GM15510 (cell line): ENCODE results near the gene MIA.
A peak's percentile ranks its signal among the peaks of the same experiment; 100 is the strongest.

Experiments used
- POLR2A ChIP-seq: IDR thresholded peaks from 3 replicates; pipeline ENCODE4 v1.6.1; 2011; ENCODE audit warnings: borderline replicate concordance; ENCODE audit not compliant: insufficient read length; ENCODE audit errors: extremely low read depth

Gene MIA

GRCh38 chr19:40744554-40745401 is 30.5 kb upstream of the MIA start:
- TF ChIP-seq POLR2A, result no peak

- TF ChIP-seq POLR2A, result no peak
Observed at GRCh38 chr19:40745402-40745780, 29.9 kb upstream of the MIA start.

- no peak for TF ChIP-seq POLR2A
Observed at GRCh38 chr19:40747536-40747935, 27.8 kb upstream of the MIA start.

GRCh38 chr19:40750058-40750873 is 25.1 kb upstream of the MIA start, which contains the start of gene ACTMAP:
Gene ACTMAP (minus strand): TSS chr19:40750477. CDS start chr19:40749803, 674 bp downstream.
- peak; percentile 50 for TF ChIP-seq POLR2A

GRCh38 chr19:40750874-40751537 is 24.3 kb upstream of the MIA start, which contains the start of gene SNRPA:
Gene SNRPA (plus strand): TSS chr19:40751203. CDS start chr19:40751409, 206 bp downstream.
- peak; percentile 63 for TF ChIP-seq POLR2A

GRCh38 chr19:40752257-40752781 is 23.0 kb upstream of the MIA start:
- TF ChIP-seq POLR2A, result no peak

- no peak for TF ChIP-seq POLR2A
Observed at GRCh38 chr19:40754611-40755247, 20.6 kb upstream of the MIA start.

- TF ChIP-seq POLR2A, result no peak
Observed at GRCh38 chr19:40755248-40755624, 20.1 kb upstream of the MIA start.

GRCh38 chr19:40755791-40756190 is 19.5 kb upstream of the MIA start:
- TF ChIP-seq POLR2A, result no peak

- TF ChIP-seq POLR2A, result no peak
Observed at GRCh38 chr19:40756502-40757110, 18.7 kb upstream of the MIA start.

GRCh38 chr19:40758491-40758890 is 16.8 kb upstream of the MIA start:
- TF ChIP-seq POLR2A, result no peak

- TF ChIP-seq POLR2A, result no peak
Observed at GRCh38 chr19:40759352-40759751, 16.0 kb upstream of the MIA start.

- TF ChIP-seq POLR2A, result no peak
Observed at GRCh38 chr19:40762754-40763470, 12.4 kb upstream of the MIA start.

GRCh38 chr19:40763526-40763925 is 11.8 kb upstream of the MIA start:
- no peak for TF ChIP-seq POLR2A

- TF ChIP-seq POLR2A, result no peak
Observed at GRCh38 chr19:40763963-40764362, 11.4 kb upstream of the MIA start.
